GDM1 (cell line): ENCODE results near the gene ESD.
A peak's percentile ranks its signal among the peaks of the same experiment; 100 is the strongest.

Source experiments
- DNase-seq: peaks from one replicate; lab custom pipeline; 2025; lab: John Stamatoyannopoulos, UW

Gene ESD

GRCh38 chr13:46745706-46746105 is 51.3 kb downstream of the ESD start:
- DNase-seq: no peak

GRCh38 chr13:46745062-46745461 is 51.9 kb downstream of the ESD start:
- no peak for DNase-seq

- no peak for DNase-seq
Measured at GRCh38 chr13:46743191-46743590, 53.8 kb downstream of the ESD start.

GRCh38 chr13:46739447-46740098 is 57.4 kb downstream of the ESD start:
- no peak for DNase-seq

- no peak for DNase-seq
Measured at GRCh38 chr13:46738766-46739165, 58.2 kb downstream of the ESD start.

GRCh38 chr13:46738055-46738454 is 58.9 kb downstream of the ESD start:
- DNase-seq: no peak

- peak; percentile 48 for DNase-seq
Measured at GRCh38 chr13:46736541-46737310, 60.2 kb downstream of the ESD start.

GRCh38 chr13:46735425-46735824 is 61.5 kb downstream of the ESD start:
- no peak for DNase-seq

- no peak for DNase-seq
Measured at GRCh38 chr13:46731535-46731934, 65.4 kb downstream of the ESD start.

GRCh38 chr13:46728777-46729176 is 68.2 kb downstream of the ESD start:
- DNase-seq: no peak

GRCh38 chr13:46726347-46726746 is 70.6 kb downstream of the ESD start:
- DNase-seq: peak; percentile 27
